Measurements from ENCODE around the gene OGFR.

GRCh38 chr20:62768551-62769287 is 35.9 kb upstream of the OGFR start:
- TF ChIP-seq CTCF (IDR thresholded peaks at IDR 0.05) = no peak
- no peak for TF ChIP-seq POLR2A (IDR thresholded peaks at IDR 0.05)
- no peak for TF ChIP-seq EP300 (IDR thresholded peaks at IDR 0.05)
